Measurements from ENCODE around the gene HMGN2. TPM values are rescaled to one million over a fixed set of nuclear protein-coding genes. Genes with fewer than 3 reads are reported as not detected.

Gene HMGN2
- total RNA-seq, 1 donor from 2014 or later = 97.7 TPM

GRCh38 chr1:26490155-26490554 is 17.9 kb downstream of the HMGN2 start:
- no peak for DNase-seq (ENCODE audit: low spot score in 2 of 2)
- intact Hi-C loops (cut with DNase I) = no loop called here
- Histone ChIP-seq H3K4me3 (no peak overlapping the region), H3K9me3 (no peaks in the 10 kb centered on the region), H3K27ac (no peak overlapping the region), H3K36me3 (no peaks in the 10 kb centered on the region), H3K27me3 (no peaks in the 10 kb centered on the region), H3K4me1 (no peaks in the 10 kb centered on the region)
- TF ChIP-seq, protein P1, sequence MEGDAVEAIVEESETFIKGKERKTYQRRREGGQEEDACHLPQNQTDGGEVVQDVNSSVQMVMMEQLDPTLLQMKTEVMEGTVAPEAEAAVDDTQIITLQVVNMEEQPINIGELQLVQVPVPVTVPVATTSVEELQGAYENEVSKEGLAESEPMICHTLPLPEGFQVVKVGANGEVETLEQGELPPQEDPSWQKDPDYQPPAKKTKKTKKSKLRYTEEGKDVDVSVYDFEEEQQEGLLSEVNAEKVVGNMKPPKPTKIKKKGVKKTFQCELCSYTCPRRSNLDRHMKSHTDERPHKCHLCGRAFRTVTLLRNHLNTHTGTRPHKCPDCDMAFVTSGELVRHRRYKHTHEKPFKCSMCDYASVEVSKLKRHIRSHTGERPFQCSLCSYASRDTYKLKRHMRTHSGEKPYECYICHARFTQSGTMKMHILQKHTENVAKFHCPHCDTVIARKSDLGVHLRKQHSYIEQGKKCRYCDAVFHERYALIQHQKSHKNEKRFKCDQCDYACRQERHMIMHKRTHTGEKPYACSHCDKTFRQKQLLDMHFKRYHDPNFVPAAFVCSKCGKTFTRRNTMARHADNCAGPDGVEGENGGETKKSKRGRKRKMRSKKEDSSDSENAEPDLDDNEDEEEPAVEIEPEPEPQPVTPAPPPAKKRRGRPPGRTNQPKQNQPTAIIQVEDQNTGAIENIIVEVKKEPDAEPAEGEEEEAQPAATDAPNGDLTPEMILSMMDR (IDR thresholded peaks at IDR 0.05) = no peak

DNA sequence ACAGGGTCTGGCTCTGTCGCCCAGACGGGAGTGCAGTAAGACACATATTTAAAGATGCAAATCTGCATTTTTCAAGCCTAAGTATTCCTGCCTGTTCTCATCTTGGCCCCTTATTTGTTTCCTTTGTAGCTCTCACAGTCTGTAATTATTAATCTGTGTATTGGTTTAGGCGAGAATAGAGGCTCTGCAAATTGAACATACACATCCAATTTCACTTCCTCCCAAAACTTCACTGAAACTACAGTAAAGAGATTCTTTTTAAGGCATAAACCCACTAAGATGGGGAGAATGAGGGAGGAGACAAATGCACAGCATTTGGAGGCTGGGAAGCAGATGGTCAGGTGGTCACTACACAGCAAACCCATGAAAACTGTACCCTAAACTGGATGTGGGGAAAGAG is 21.0 kb downstream of the HMGN2 start:
- Histone ChIP-seq H3K36me3 (no peaks in the 10 kb centered on the region), H3K4me1 (no peaks in the 10 kb centered on the region), H3K27ac (no peak overlapping the region), H3K9me3 (no peaks in the 10 kb centered on the region), H3K4me3 (no peak overlapping the region), H3K27me3 (no peaks in the 10 kb centered on the region)
- TF ChIP-seq, protein P1 (IDR thresholded peaks at IDR 0.05) = no peak
- intact Hi-C loops (cut with DNase I) = no loop called here
- DNase-seq (ENCODE audit: low spot score in 2 of 2) = no peak

DNA sequence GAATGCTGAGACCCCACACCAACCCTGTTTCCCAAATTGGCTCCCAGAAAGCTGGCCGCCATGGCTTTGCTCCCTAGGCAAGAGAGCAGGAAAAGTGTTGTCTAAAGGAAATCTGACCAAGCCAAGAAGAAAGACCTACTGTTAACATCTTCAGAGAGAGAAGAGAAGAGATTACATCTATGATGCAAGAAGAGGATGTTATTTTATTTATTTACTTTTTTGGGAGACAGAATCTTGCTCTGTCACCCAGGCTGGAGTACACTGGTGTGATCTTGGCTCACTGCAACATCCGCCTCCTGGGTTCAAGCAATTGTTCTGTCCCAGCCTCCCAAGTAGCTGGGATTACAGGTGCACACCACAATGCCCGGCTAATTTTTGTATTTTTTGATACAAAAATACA is 21.7 kb downstream of the HMGN2 start:
- no peak for DNase-seq (ENCODE audit: low spot score in 2 of 2)
- Histone ChIP-seq H3K27me3 (no peaks in the 10 kb centered on the region), H3K4me3 (no peak overlapping the region), H3K4me1 (no peaks in the 10 kb centered on the region), H3K27ac (no peak overlapping the region), H3K9me3 (no peaks in the 10 kb centered on the region), H3K36me3 (no peaks in the 10 kb centered on the region)
- TF ChIP-seq, protein P1 (IDR thresholded peaks at IDR 0.05) = no peak
- intact Hi-C loops (cut with DNase I) = no loop called here

DNA sequence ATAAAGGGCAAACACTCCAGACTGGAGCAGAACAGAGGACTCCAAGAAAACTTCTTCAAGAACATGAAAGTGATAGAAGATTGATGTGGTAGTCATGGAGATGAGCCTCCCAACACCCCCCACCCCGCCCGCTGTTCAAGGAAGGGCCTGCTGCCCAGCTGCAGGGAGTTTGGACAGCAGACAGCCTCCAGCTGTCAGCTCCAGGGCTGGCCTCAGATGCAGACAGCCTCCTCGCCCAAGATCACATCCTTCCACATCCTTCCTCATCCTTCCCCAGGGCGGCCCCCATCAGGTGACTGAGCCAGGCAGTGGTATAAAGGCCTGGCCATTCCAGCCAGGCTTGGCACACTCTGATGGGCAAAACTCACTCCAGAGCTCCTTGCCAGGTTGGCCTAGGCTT is 24.6 kb downstream of the HMGN2 start:
- DNase-seq (ENCODE audit: low spot score in 2 of 2) = no peak
- intact Hi-C loops (cut with DNase I) = no loop called here

GRCh38 chr1:26498894-26499293 is 26.7 kb downstream of the HMGN2 start:
- TF ChIP-seq, protein P1 (IDR thresholded peaks at IDR 0.05) = no peak
- Histone ChIP-seq H3K9me3 (no peaks in the 10 kb centered on the region), H3K27me3 (no peaks in the 10 kb centered on the region), H3K36me3 (no peaks in the 10 kb centered on the region), H3K4me1 (peaks cover 0 to 7% of the 10 kb centered on the region in 2 donors), H3K27ac (no peak overlapping the region), H3K4me3 (no peak overlapping the region)
- intact Hi-C loops (cut with DNase I) = no loop called here
- no peak for DNase-seq (ENCODE audit: low spot score in 2 of 2)

More for the DNA sequence above, 24.6 kb downstream of the HMGN2 start:
- Histone ChIP-seq H3K27me3 (no peaks in the 10 kb centered on the region), H3K9me3 (no peaks in the 10 kb centered on the region), H3K4me3 (no peak overlapping the region), H3K27ac (no peak overlapping the region), H3K36me3 (no peaks in the 10 kb centered on the region), H3K4me1 (peaks cover 0 to 7% of the 10 kb centered on the region in 2 donors)
- TF ChIP-seq, protein P1 (IDR thresholded peaks at IDR 0.05) = no peak

Data from ascending aorta (tissue), 2 donors.